ENCODE data around the gene ATP6V1B1.

GRCh38 chr2:70977605-70978205 lies 42.0 kb downstream of the ATP6V1B1 start:
- TF ChIP-seq YY1 (IDR thresholded peaks at IDR 0.05) (peak; percentile 14), CTCF (IDR thresholded peaks at IDR 0.05; ENCODE audit: low read depth, low read length, missing input control) (no peak), FOXA2 (IDR thresholded peaks at IDR 0.05) (no peak), EGR1 (IDR thresholded peaks at IDR 0.05; ENCODE audit: low read depth in 2 of 2) (no peak), JUND (IDR thresholded peaks at IDR 0.05) (no peak), GABPA (IDR thresholded peaks at IDR 0.05 in 1 of 2, conservative IDR thresholded peaks at IDR 0.05 in 1 of 2) (no peak), TAF1 (conservative IDR thresholded peaks at IDR 0.05) (no peak), SP1 (IDR thresholded peaks at IDR 0.05) (no peak), RXRA (IDR thresholded peaks at IDR 0.05) (no peak), MAX (IDR thresholded peaks at IDR 0.05) (no peak), ATF3 (IDR thresholded peaks at IDR 0.05) (no peak), RAD21 (IDR thresholded peaks at IDR 0.05) (no peak)

Measured in liver (tissue), 3 donors.